Smooth muscle cell (in vitro differentiated cells): ENCODE measurements around the gene TGFB3. TPM values are rescaled to one million over a fixed set of nuclear protein-coding genes. Genes with fewer than 3 reads are reported as not detected.

Source experiments
- DNase-seq: peaks from one replicate; lab custom pipeline; 2025; ENCODE audit not compliant: unreplicated experiment; lab: John Stamatoyannopoulos, UW
- H2AFZ ChIP-seq: fragments of 200-600 bp; sonication (generic); 2 replicates; pipeline ENCODE4 v1.6.0; 2016; ENCODE audit warnings: antibody characterized with exemption, low read depth, mild to moderate bottlenecking
- H3F3A ChIP-seq: fragments of 200-600 bp; sonication (generic); 2 replicates; pipeline ENCODE4 v1.6.0; 2017; ENCODE audit warnings: antibody characterized with exemption, low read depth
- H3K27ac ChIP-seq: fragments of 200-600 bp; sonication (generic); 2 replicates; pipeline ENCODE4 v1.5.1; 2016; ENCODE audit warnings: low read depth, mild to moderate bottlenecking
- H3K27me3 ChIP-seq: fragments of 200-600 bp; sonication (generic); 2 replicates; pipeline ENCODE4 v1.6.1; 2016; ENCODE audit warnings: low read depth, mild to moderate bottlenecking
- H3K36me3 ChIP-seq: fragments of 200-600 bp; sonication (generic); 2 replicates; pipeline ENCODE4 v1.5.1; 2016; ENCODE audit warnings: low read depth
- H3K4me1 ChIP-seq: fragments of 200-600 bp; sonication (generic); 2 replicates; pipeline ENCODE4 v1.5.1; 2016; ENCODE audit warnings: low read depth
- H3K4me2 ChIP-seq: fragments of 200-600 bp; sonication (generic); 2 replicates; pipeline ENCODE4 v1.6.0; 2016; ENCODE audit warnings: mild to moderate bottlenecking
- H3K4me3 ChIP-seq: fragments of 200-600 bp; sonication (generic); 2 replicates; pipeline ENCODE4 v1.5.1; 2016; ENCODE audit warnings: mild to moderate bottlenecking
- H3K79me2 ChIP-seq: fragments of 200-600 bp; sonication (generic); 2 replicates; pipeline ENCODE4 v1.6.0; 2016; ENCODE audit warnings: low read depth, mild to moderate bottlenecking
- H3K9ac ChIP-seq: fragments of 200-600 bp; sonication (generic); 2 replicates; pipeline ENCODE4 v1.6.0; 2016; ENCODE audit warnings: low read depth
- H3K9me3 ChIP-seq: fragments of 200-600 bp; sonication (generic); replicated peaks from 2 replicates; pipeline ENCODE4 v1.5.1; 2016; ENCODE audit warnings: low read depth
- H4K20me1 ChIP-seq: fragments of 200-600 bp; sonication (generic); 2 replicates; pipeline ENCODE4 v1.6.0; 2016; ENCODE audit warnings: low read depth
- WGBS: methylation state at CpG from one replicate; pipeline ENCODE4 v1.1.7; 2016; ENCODE audit warnings: low lambda C conversion rate; 5-methylcytosine and 5-hydroxymethylcytosine counted together
- polyA plus RNA-seq: library from polyadenylated mRNA; unstranded; fragments of >200 nt; fragmentation: Nextera tagmentation; extraction: Ambion mirVana; gene quantifications from 2 replicates; pipeline ENCODE4 v1.2.1, GENCODE V29; 2016
- total RNA-seq: library from RNA; depleted of rRNA; stranded (reverse); fragments of >200 nt; gene quantifications from 2 replicates; pipeline ENCODE4 v1.2.3, GENCODE V29; 2014
- TF ChIP-seq, protein P1 (sequence below): fragments of 200-600 bp; sonication (generic); IDR thresholded peaks from 2 replicates; pipeline ENCODE4 v1.5.1; 2017; ENCODE audit warnings: borderline replicate concordance, mild to moderate bottlenecking, antibody characterized with exemption; ENCODE audit not compliant: insufficient read depth, poor library complexity, severe bottlenecking

TGFB3 gene
- total and polyA plus RNA-seq, 2 experiments from 2014 or later, result 63.4 to 103 TPM

DNA sequence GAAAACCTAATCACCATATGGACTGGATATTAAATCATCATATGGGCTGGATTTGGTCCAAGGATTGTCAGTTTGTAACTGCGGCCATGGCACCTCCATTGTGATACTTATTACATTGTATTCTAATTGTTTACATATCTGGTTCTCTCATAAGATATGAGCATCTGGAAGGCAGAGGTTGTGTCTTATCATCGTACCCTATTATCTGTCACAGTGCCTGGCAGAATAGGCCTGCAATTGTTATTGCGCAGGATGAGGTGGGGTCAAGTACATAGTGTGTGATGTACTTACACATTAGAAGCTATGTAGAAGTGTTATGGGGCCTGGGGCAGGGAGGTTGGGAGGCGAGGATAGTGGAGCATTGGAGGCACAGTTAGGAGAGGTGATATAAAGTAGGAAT, 8.5 kb upstream of the TGFB3 start:
- Histone ChIP-seq H3K27me3 (no peaks in the 10 kb centered on the region), H3F3A (no peaks in the 10 kb centered on the region), H3K9me3 (no peaks in the 10 kb centered on the region), H2AFZ (no peak overlapping the region), H3K79me2 (peaks cover 12% of the 10 kb centered on the region), H3K4me1 (peaks cover 6% of the 10 kb centered on the region), H3K9ac (no peak overlapping the region), H3K27ac (no peak overlapping the region), H4K20me1 (peaks cover 5% of the 10 kb centered on the region), H3K4me2 (no peak overlapping the region), H3K36me3 (peaks cover 2% of the 10 kb centered on the region), H3K4me3 (no peak overlapping the region)
- WGBS, result 97% methylated on average over 4 of the region's 4 CpGs
- TF ChIP-seq, protein P1, sequence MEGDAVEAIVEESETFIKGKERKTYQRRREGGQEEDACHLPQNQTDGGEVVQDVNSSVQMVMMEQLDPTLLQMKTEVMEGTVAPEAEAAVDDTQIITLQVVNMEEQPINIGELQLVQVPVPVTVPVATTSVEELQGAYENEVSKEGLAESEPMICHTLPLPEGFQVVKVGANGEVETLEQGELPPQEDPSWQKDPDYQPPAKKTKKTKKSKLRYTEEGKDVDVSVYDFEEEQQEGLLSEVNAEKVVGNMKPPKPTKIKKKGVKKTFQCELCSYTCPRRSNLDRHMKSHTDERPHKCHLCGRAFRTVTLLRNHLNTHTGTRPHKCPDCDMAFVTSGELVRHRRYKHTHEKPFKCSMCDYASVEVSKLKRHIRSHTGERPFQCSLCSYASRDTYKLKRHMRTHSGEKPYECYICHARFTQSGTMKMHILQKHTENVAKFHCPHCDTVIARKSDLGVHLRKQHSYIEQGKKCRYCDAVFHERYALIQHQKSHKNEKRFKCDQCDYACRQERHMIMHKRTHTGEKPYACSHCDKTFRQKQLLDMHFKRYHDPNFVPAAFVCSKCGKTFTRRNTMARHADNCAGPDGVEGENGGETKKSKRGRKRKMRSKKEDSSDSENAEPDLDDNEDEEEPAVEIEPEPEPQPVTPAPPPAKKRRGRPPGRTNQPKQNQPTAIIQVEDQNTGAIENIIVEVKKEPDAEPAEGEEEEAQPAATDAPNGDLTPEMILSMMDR, result no peak
- no peak for DNase-seq

- H3F3A ChIP-seq, result no peaks in the 10 kb centered on the region
- no peaks in the 10 kb centered on the region for H4K20me1 ChIP-seq
- H3K27me3 ChIP-seq, result no peaks in the 10 kb centered on the region
- DNase-seq, result no peak
- TF ChIP-seq, protein P1, result no peak
- H3K36me3 ChIP-seq, result peaks cover 2% of the 10 kb centered on the region
- peaks cover 12% of the 10 kb centered on the region for H3K79me2 ChIP-seq
- H2AFZ ChIP-seq, result no peak overlapping the region
- H3K9ac ChIP-seq, result no peak overlapping the region
- H3K4me2 ChIP-seq, result no peak overlapping the region
- H3K4me1 ChIP-seq, result peaks cover 6% of the 10 kb centered on the region
- WGBS, result 78% methylated on average over 6 of the region's 6 CpGs
- no peak overlapping the region for H3K27ac ChIP-seq
- no peaks in the 10 kb centered on the region for H3K9me3 ChIP-seq
- no peak overlapping the region for H3K4me3 ChIP-seq
Observed at GRCh38 chr14:75989134-75989533, 7.3 kb upstream of the TGFB3 start.

GRCh38 chr14:75987201-75987970, 5.6 kb upstream of the TGFB3 start:
- peaks cover 12% of the 10 kb centered on the region for H3K79me2 ChIP-seq
- H3K4me3 ChIP-seq, result no peak overlapping the region
- H3K36me3 ChIP-seq, result peaks cover 2% of the 10 kb centered on the region
- no peak overlapping the region for H3K27ac ChIP-seq
- H2AFZ ChIP-seq, result no peak overlapping the region
- H3K9ac ChIP-seq, result no peak overlapping the region
- H3K9me3 ChIP-seq, result no peaks in the 10 kb centered on the region
- no peak for DNase-seq
- H3K4me2 ChIP-seq, result no peak overlapping the region
- 77% methylated on average over 3 of the region's 3 CpGs for WGBS
- peaks cover 6% of the 10 kb centered on the region for H3K4me1 ChIP-seq
- H4K20me1 ChIP-seq, result no peaks in the 10 kb centered on the region
- TF ChIP-seq, protein P1, result no peak
- H3F3A ChIP-seq, result no peaks in the 10 kb centered on the region
- no peaks in the 10 kb centered on the region for H3K27me3 ChIP-seq

- H4K20me1 ChIP-seq, result no peaks in the 10 kb centered on the region
- peaks cover 6% of the 10 kb centered on the region for H3K4me1 ChIP-seq
- H3K27ac ChIP-seq, result peak overlapping the region; percentile 92
- H2AFZ ChIP-seq, result peak overlapping the region; percentile 97
- no peaks in the 10 kb centered on the region for H3K9me3 ChIP-seq
- no peaks in the 10 kb centered on the region for H3F3A ChIP-seq
- no peak for DNase-seq
- H3K9ac ChIP-seq, result peak overlapping the region; percentile 97
- H3K79me2 ChIP-seq, result peaks cover 12% of the 10 kb centered on the region
- peaks cover 2% of the 10 kb centered on the region for H3K36me3 ChIP-seq
- H3K27me3 ChIP-seq, result no peaks in the 10 kb centered on the region
- WGBS, result 39% methylated on average over 6 of the region's 6 CpGs
- TF ChIP-seq, protein P1, result no peak
- peak overlapping the region; percentile 100 for H3K4me2 ChIP-seq
- H3K4me3 ChIP-seq, result peak overlapping the region; percentile 99
Observed at GRCh38 chr14:75986439-75986765, 4.6 kb upstream of the TGFB3 start.
